Tongue (tissue), 2 donors: ENCODE results near the gene RAB3IL1. TPM values are rescaled to one million over a fixed set of nuclear protein-coding genes. Genes with fewer than 3 reads are reported as not detected.

Experiments
- small RNA-seq: library from RNA; depleted of rRNA; stranded (forward); fragments of <200 nt; gene quantifications from one replicate; pipeline ENCODE3, GENCODE V24; 2014; ENCODE audit warnings: low replicate concordance
- total RNA-seq: library from RNA; depleted of rRNA; stranded (reverse); fragments of >200 nt; gene quantifications from one replicate; pipeline ENCODE4 v1.2.3, GENCODE V29; 2014

RAB3IL1 gene
- total RNA-seq, 1 donor from 2014 or later = 19.6 TPM

Small RNAs within 50 kb of the gene (small RNA-seq; reads per million reads assigned to genes)
- gene MIR6746 = not detected
- gene RNU6-1243P = not detected

Other genes with a start within 250 kb of the RAB3IL1 start
- 4.1 TPM for gene DAGLA, start 237.2 kb downstream of the RAB3IL1 start, total RNA-seq
- gene MYRF, start 164.9 kb downstream of the RAB3IL1 start, total RNA-seq = 1.4 TPM
- 27.2 TPM for gene TMEM258, start 125.0 kb downstream of the RAB3IL1 start, total RNA-seq
- gene FEN1, start 124.7 kb downstream of the RAB3IL1 start, total RNA-seq = 19.3 TPM
- 17.8 TPM for gene FADS1, start 100.6 kb downstream of the RAB3IL1 start, total RNA-seq
- gene FADS2, start 89.3 kb downstream of the RAB3IL1 start, total RNA-seq = 39.6 TPM
- gene FADS3, start 26.0 kb downstream of the RAB3IL1 start, total RNA-seq = 27.2 TPM
- gene BEST1, start 32.8 kb upstream of the RAB3IL1 start, total RNA-seq = 3.3 TPM
- gene FTH1, start 50.1 kb upstream of the RAB3IL1 start, total RNA-seq = 714 TPM
- gene INCENP, start 206.4 kb upstream of the RAB3IL1 start, total RNA-seq = 16.8 TPM